Measurements from ENCODE around the gene IDS. TPM values are rescaled to one million over a fixed set of nuclear protein-coding genes. Genes with fewer than 3 reads are reported as not detected.

Gene IDS
- total RNA-seq, 4 donors from 2014 or later = 80.2 to 91.0 (median 86.4) TPM

DNA sequence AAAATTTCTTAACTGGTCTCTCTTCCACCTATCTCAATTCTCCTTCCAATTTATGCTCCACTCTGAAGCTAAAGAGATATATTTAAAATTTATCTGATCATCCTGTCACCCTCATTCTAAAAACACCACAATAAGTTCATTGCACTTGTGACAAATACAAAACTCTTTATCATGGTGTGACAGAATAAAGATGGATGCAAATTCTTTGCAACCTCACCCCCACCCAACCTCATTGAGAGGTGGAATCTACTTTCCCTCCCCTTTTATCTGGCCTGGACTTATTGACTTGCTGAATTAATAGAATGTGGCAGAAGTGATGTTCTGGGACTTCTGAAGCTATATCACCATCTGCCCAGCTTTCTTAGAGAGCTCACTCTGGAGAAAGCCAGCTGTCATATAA is 46.5 kb downstream of the IDS start:
- H3K4me3 ChIP-seq = no peak overlapping the region
- intact Hi-C loops (cut with DNase I) = no loop called here
- H3K4me1 ChIP-seq = no peaks in the 10 kb centered on the region
- no peaks in the 10 kb centered on the region for H3K36me3 ChIP-seq
- no peak for DNase-seq (ENCODE audit: extremely low spot score)
- H3K9me3 ChIP-seq = no peaks in the 10 kb centered on the region
- H3K27ac ChIP-seq (replicated peaks in 1 of 4) = no peak overlapping the region
- H3K27me3 ChIP-seq = no peaks in the 10 kb centered on the region
- TF ChIP-seq POLR2AphosphoS5 (IDR thresholded peaks at IDR 0.05) = no peak
- no peak for TF ChIP-seq POLR2A (IDR thresholded peaks at IDR 0.05; ENCODE audit: low read depth)

DNA sequence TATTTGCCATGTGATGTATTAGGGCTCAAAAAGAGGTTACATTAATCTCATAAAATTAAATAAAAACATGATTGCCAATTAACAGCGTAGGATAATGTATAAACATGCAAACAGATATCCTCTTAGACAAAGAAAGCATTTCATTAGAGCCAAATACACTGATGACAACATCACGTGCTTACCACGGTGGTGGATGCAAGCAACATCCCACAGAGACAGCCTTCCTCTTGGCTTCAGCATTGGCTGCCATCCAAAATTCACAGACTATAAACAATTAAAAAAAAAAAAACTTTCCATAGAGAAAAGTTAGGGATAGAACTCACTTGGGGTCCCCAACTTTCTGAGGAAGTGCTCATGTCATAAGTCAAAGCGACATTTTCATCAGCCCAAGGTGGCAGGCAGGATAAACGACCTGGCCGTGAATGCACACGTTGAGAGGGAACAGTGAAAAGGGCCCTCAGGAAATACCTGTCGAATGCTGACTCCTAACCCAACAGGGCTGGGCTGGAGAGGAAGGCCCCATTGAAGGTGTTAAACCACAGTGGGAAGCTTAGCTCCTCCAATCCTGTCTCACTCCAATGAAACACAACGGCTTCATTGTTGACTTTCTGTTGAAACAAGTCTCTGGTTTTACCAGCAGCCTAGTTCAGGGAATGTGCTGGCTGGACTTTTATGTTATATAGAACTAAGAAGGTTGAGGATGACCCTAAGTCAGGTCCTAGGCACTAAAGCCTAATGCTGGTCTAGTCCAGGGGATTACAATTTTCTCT is 48.4 kb downstream of the IDS start:
- Histone ChIP-seq H3K27me3 (no peaks in the 10 kb centered on the region), H3K4me3 (no peak overlapping the region), H3K9me3 (no peaks in the 10 kb centered on the region), H3K4me1 (no peaks in the 10 kb centered on the region), H3K36me3 (no peaks in the 10 kb centered on the region), H3K27ac (replicated peaks in 1 of 4) (no peak overlapping the region)
- no peak for DNase-seq (ENCODE audit: extremely low spot score)
- 40% methylated on average over 9 of the region's 9 CpGs for WGBS
- TF ChIP-seq POLR2A (IDR thresholded peaks at IDR 0.05; ENCODE audit: low read depth) (no peak), POLR2AphosphoS5 (IDR thresholded peaks at IDR 0.05) (no peak), EP300 (IDR thresholded peaks at IDR 0.05) (no peak)
- TF ChIP-seq, protein P1, sequence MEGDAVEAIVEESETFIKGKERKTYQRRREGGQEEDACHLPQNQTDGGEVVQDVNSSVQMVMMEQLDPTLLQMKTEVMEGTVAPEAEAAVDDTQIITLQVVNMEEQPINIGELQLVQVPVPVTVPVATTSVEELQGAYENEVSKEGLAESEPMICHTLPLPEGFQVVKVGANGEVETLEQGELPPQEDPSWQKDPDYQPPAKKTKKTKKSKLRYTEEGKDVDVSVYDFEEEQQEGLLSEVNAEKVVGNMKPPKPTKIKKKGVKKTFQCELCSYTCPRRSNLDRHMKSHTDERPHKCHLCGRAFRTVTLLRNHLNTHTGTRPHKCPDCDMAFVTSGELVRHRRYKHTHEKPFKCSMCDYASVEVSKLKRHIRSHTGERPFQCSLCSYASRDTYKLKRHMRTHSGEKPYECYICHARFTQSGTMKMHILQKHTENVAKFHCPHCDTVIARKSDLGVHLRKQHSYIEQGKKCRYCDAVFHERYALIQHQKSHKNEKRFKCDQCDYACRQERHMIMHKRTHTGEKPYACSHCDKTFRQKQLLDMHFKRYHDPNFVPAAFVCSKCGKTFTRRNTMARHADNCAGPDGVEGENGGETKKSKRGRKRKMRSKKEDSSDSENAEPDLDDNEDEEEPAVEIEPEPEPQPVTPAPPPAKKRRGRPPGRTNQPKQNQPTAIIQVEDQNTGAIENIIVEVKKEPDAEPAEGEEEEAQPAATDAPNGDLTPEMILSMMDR (IDR thresholded peaks at IDR 0.05) = no peak
- intact Hi-C loops (cut with DNase I) = no loop called here

DNA sequence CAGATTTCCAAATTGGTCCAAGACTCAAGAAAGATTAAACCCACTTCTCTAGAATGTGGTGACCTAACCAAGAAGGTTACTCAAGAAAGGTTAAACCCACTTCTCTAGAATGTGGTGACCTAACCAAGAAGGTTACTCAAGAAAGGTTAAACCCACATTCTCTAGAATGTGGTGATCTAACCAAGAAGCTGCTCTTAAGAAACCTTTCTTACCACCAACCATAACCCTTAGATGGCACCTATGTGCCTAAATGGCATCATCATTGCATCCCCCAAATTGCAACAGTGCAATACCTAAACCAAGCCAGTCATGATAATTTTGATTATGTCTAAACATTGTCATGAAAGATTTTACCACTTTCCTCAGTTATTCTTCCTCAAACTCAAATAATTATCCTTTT is 49.2 kb downstream of the IDS start:
- TF ChIP-seq, protein P1 (IDR thresholded peaks at IDR 0.05) = no peak
- TF ChIP-seq EP300 (IDR thresholded peaks at IDR 0.05) = no peak
- TF ChIP-seq POLR2AphosphoS5 (IDR thresholded peaks at IDR 0.05) = no peak
- TF ChIP-seq POLR2A (IDR thresholded peaks at IDR 0.05; ENCODE audit: low read depth) = no peak
- Histone ChIP-seq H3K9me3 (no peaks in the 10 kb centered on the region), H3K36me3 (no peaks in the 10 kb centered on the region), H3K27ac (replicated peaks in 1 of 4) (no peak overlapping the region), H3K27me3 (no peaks in the 10 kb centered on the region), H3K4me3 (no peak overlapping the region), H3K4me1 (no peaks in the 10 kb centered on the region)
- intact Hi-C loops (cut with DNase I) = no loop called here
- no peak for DNase-seq (ENCODE audit: extremely low spot score)

DNA sequence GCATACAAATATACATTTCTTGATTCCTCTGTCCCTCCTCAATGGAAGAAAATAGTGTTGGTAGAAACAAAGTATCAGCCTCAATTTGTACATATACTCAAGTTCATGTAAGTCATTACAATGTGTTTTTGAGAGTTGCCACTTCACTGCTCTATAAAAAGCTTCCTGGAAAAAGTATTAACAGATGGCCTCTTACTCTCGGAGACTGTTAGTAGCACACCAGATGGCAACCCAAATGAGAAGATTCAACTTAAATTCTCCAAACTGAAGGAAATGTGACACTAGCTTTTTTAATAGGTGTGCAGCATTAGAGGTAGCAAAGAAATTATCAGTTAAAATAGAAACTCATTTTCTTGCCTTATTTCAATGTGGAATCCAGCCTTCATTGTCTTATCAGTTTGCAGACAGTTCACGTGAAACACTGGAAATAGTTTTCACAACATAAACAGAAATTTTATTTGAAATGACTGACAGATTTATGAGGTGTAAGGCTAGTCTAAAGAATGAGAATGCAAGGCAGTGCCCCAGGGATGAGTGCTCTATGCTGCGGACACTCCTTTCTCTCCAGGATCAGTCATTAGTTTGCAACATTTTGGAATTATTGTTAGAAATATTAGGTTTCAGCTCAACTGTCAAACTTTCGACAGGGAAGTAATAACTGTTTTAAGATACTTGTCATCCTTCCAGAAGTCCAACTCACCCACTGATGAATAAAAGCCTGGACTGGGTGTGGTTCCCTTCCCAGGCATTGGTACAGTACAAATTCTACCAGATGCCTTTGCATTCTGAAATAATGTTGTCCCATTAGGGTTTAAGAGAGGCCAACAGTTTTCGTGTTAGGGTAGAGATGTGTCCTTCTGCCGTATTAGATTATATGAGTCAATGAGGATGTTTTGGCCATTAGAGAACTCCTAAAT is 50.9 kb downstream of the IDS start:
- no peak for DNase-seq (ENCODE audit: extremely low spot score)
- intact Hi-C loops (cut with DNase I) = no loop called here
- no peak for TF ChIP-seq POLR2AphosphoS5 (IDR thresholded peaks at IDR 0.05)
- TF ChIP-seq, protein P1 (IDR thresholded peaks at IDR 0.05) = no peak
- no peak for TF ChIP-seq POLR2A (IDR thresholded peaks at IDR 0.05; ENCODE audit: low read depth)
- no peak for TF ChIP-seq EP300 (IDR thresholded peaks at IDR 0.05)
- Histone ChIP-seq H3K9me3 (no peaks in the 10 kb centered on the region), H3K4me3 (no peak overlapping the region), H3K4me1 (no peaks in the 10 kb centered on the region), H3K27ac (replicated peaks in 1 of 4) (no peak overlapping the region), H3K27me3 (no peaks in the 10 kb centered on the region), H3K36me3 (no peaks in the 10 kb centered on the region)
- 81% methylated on average over 6 of the region's 6 CpGs for WGBS

DNA sequence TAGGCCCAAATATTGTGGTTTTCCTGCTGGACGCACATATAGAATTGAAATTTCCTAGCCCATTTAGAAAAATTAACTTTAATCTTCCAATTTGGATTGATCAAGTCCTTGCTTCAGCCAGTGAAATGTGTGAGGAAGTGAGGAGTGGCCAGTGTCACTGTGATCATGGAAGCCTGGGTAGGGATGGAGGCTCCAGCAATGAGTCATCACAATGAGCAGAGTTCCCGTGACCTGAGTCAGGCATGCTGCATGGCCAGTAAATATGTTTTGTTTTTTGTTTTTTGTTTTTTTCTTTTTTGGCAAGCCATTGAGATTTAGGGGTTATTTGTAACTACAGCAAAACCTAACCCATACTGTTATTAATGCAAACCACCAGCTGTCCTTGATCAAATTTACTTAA is 52.1 kb downstream of the IDS start:
- no peak for TF ChIP-seq POLR2AphosphoS5 (IDR thresholded peaks at IDR 0.05)
- no peak for TF ChIP-seq POLR2A (IDR thresholded peaks at IDR 0.05; ENCODE audit: low read depth)
- TF ChIP-seq EP300 (IDR thresholded peaks at IDR 0.05) = no peak
- TF ChIP-seq, protein P1 (IDR thresholded peaks at IDR 0.05) = no peak
- intact Hi-C loops (cut with DNase I) = no loop called here
- Histone ChIP-seq H3K9me3 (no peaks in the 10 kb centered on the region), H3K36me3 (no peaks in the 10 kb centered on the region), H3K27ac (replicated peaks in 1 of 4) (no peak overlapping the region), H3K27me3 (no peaks in the 10 kb centered on the region), H3K4me3 (no peak overlapping the region), H3K4me1 (no peaks in the 10 kb centered on the region)
- DNase-seq (ENCODE audit: extremely low spot score) = no peak
- 88% methylated on average over 2 of the region's 2 CpGs for WGBS
